K562 (cell line): ENCODE measurements around the gene FASN. TPM values are rescaled to one million over a fixed set of nuclear protein-coding genes. Genes with fewer than 3 reads are reported as not detected.
A peak's percentile ranks its signal among the peaks of the same experiment; 100 is the strongest.

Source experiments
- CAMTA2 ChIP-seq: fragments of 250-450 bp; sonication (Bioruptor Pico); conservative IDR thresholded peaks from 2 replicates; pipeline ENCODE4 v1.5.1; 2022
- CEBPB ChIP-seq: fragments of 450-650 bp; IDR thresholded peaks from 2 replicates; pipeline ENCODE4 v1.6.1; 2016; ENCODE audit warnings: missing genetic modification characterization, missing compliant biosample characterization
- GATA2 ChIP-seq: sonication (generic); formaldehyde crosslinking; IDR thresholded peaks from 2 replicates; pipeline ENCODE4 v1.4.0; 2020; ENCODE audit warnings: mild to moderate bottlenecking, missing genetic modification reagents
- GTF2A2 ChIP-seq: IDR thresholded peaks from 2 replicates; pipeline ENCODE4 v1.6.1; 2016; ENCODE audit warnings: mild to moderate bottlenecking, missing genetic modification characterization, missing compliant biosample characterization
- HDAC8 ChIP-seq: fragments of 450-650 bp; IDR thresholded peaks from 2 replicates; pipeline ENCODE4 v1.6.1; 2016; ENCODE audit warnings: mild to moderate bottlenecking, missing genetic modification characterization, moderate library complexity, missing compliant biosample characterization
- HLTF ChIP-seq: fragments of 450-650 bp; IDR thresholded peaks from 2 replicates; pipeline ENCODE4 v1.6.1; 2016
- HNRNPL ChIP-seq: fragments of 200-400 bp; formaldehyde crosslinking; IDR thresholded peaks from 2 replicates; pipeline ENCODE4 v1.6.1; 2017; ENCODE audit warnings: low read depth, mild to moderate bottlenecking, low read length
- KAT2B ChIP-seq: IDR thresholded peaks from one replicate; pipeline ENCODE4 v1.6.1; 2012; ENCODE audit warnings: low read depth, mild to moderate bottlenecking, control low read depth, inconsistent platforms, low read length, moderate library complexity
- KLF16 ChIP-seq: IDR thresholded peaks from 2 replicates; pipeline ENCODE4 v1.6.1; 2016; ENCODE audit warnings: antibody characterized with exemption
- LCOR ChIP-seq: sonication (generic); formaldehyde crosslinking; IDR thresholded peaks from 2 replicates; pipeline ENCODE4 v1.8.0; 2022; ENCODE audit warnings: mild to moderate bottlenecking, missing genetic modification reagents
- MAFF ChIP-seq: IDR thresholded peaks from 2 replicates; pipeline ENCODE4 v1.6.1; 2012; ENCODE audit warnings: low read length, improper control_type of control experiment
- MED1 ChIP-seq: sonication (generic); formaldehyde crosslinking; IDR thresholded peaks from 2 replicates; pipeline ENCODE4 v1.8.1; 2023; ENCODE audit warnings: missing genetic modification reagents, borderline replicate concordance
- MTA2 ChIP-seq: fragments of 450-650 bp; IDR thresholded peaks from 2 replicates; pipeline ENCODE4 v1.6.1; 2016; ENCODE audit warnings: low read depth
- NFYB ChIP-seq: IDR thresholded peaks from 2 replicates; pipeline ENCODE4 v1.6.1; 2011; ENCODE audit warnings: mild to moderate bottlenecking, moderate library complexity; ENCODE audit not compliant: insufficient read length; ENCODE audit errors: extremely low read depth
- PCBP2 ChIP-seq: fragments of 200-400 bp; formaldehyde crosslinking; IDR thresholded peaks from 2 replicates; pipeline ENCODE4 v1.6.1; 2018; ENCODE audit warnings: low read length, low read depth, mild to moderate bottlenecking, moderate library complexity; ENCODE audit not compliant: poor library complexity, severe bottlenecking
- POU5F1 ChIP-seq: fragments of 150-350 bp; IDR thresholded peaks from 2 replicates; pipeline ENCODE4 v1.6.1; 2014; ENCODE audit warnings: borderline replicate concordance, low read length, low read depth, mild to moderate bottlenecking; ENCODE audit not compliant: partially characterized antibody
- RBFOX2 ChIP-seq: fragments of 200-400 bp; formaldehyde crosslinking; IDR thresholded peaks from 2 replicates; pipeline ENCODE4 v1.6.1; 2017; ENCODE audit warnings: low read depth, mild to moderate bottlenecking, low read length, moderate library complexity
- RBM39 ChIP-seq: fragments of 200-400 bp; formaldehyde crosslinking; optimal IDR thresholded peaks from 2 replicates; pipeline ENCODE3; 2018; ENCODE audit warnings: low read depth, low read length
- RHOXF2B ChIP-seq: fragments of 250-450 bp; sonication (Bioruptor Pico); conservative IDR thresholded peaks from 2 replicates; pipeline ENCODE4 v1.5.1; 2021
- SAFB ChIP-seq: fragments of 200-400 bp; formaldehyde crosslinking; IDR thresholded peaks from 2 replicates; pipeline ENCODE4 v1.6.1; 2017; ENCODE audit warnings: low read depth, low read length, borderline replicate concordance
- SETDB1 ChIP-seq: IDR thresholded peaks from one replicate; pipeline ENCODE4 v1.6.1; 2012; ENCODE audit warnings: low read length, control low read depth, inconsistent platforms
- TEAD4 ChIP-seq, 2 experiments: sonication (generic) in 1 of 2; formaldehyde crosslinking in 1 of 2; IDR thresholded peaks; 2 replicates each; pipeline versions ENCODE4 v1.6.1 to v1.8.0; 2012 to 2022; ENCODE audit warnings: borderline replicate concordance in 1 of 2, inconsistent platforms in 1 of 2, low read length in 1 of 2, mild to moderate bottlenecking in 1 of 2, missing genetic modification reagents in 1 of 2
- YY1 ChIP-seq, 3 experiments: IDR thresholded peaks; 2 replicates each; pipeline ENCODE4 v1.6.1; 2011; ENCODE audit warnings: low read length in 2 of 3, mild to moderate bottlenecking in 2 of 3, moderate library complexity in 2 of 3, borderline replicate concordance in 1 of 3, control low read depth in 1 of 3, low read depth in 1 of 3; ENCODE audit not compliant: insufficient read depth in 3 of 3, insufficient replicate concordance in 2 of 3, control insufficient read depth in 1 of 3, insufficient read length in 1 of 3; ENCODE audit errors: extremely low read depth in 1 of 3
- ZFPM2 ChIP-seq: fragments of 250-450 bp; sonication (Bioruptor Pico); IDR thresholded peaks from 2 replicates; pipeline ENCODE4 v1.5.1; 2022; ENCODE audit warnings: mild to moderate bottlenecking
- ZNF124 ChIP-seq: sonication (generic); formaldehyde crosslinking; IDR thresholded peaks from 2 replicates; pipeline ENCODE4 v1.8.1; 2022; ENCODE audit warnings: missing genetic modification reagents
- ZNF224 ChIP-seq: sonication (generic); formaldehyde crosslinking; IDR thresholded peaks from 2 replicates; pipeline ENCODE4 v1.8.0; 2022; ENCODE audit warnings: mild to moderate bottlenecking, missing genetic modification reagents
- ZNF444 ChIP-seq: fragments of 250-450 bp; sonication (Bioruptor Pico); IDR thresholded peaks from 2 replicates; pipeline ENCODE4 v1.4.0; 2020; ENCODE audit warnings: mild to moderate bottlenecking, moderate library complexity
- ZNF445 ChIP-seq: fragments of 250-450 bp; sonication (Bioruptor Pico); IDR thresholded peaks from 2 replicates; pipeline ENCODE4 v1.4.0; 2020; ENCODE audit warnings: low read depth, mild to moderate bottlenecking, moderate library complexity
- ZNF507 ChIP-seq: conservative IDR thresholded peaks from 2 replicates; pipeline ENCODE4 v1.6.1; 2017; ENCODE audit warnings: missing genetic modification characterization, missing compliant biosample characterization
- ZNF766 ChIP-seq: fragments of 200-800 bp; sonication (Bioruptor generic); conservative IDR thresholded peaks from 2 replicates; pipeline ENCODE4 v1.6.1; 2016; ENCODE audit warnings: missing genetic modification characterization, missing compliant biosample characterization
- polyA plus RNA-seq, 8 experiments: library from polyadenylated mRNA; depleted of rRNA in 4 of 8; stranded (reverse) in 5 of 8; unstranded in 3 of 8; fragments of >200 nt; fragmentation: Nextera tagmentation in 2 of 8; fragmentation: Illumina TruSeq in 1 of 8; extraction: Ambion mirVana in 2 of 8; extraction: Trizol in 1 of 8; gene quantifications; 2 replicates each; pipeline versions ENCODE4 v1.2.1 to v1.2.3, GENCODE V29; 2011 to 2014; ENCODE audit warnings: inconsistent platforms in 1 of 8, missing spikeins in 1 of 8
- total RNA-seq, 7 experiments: library from RNA; depleted of rRNA in 6 of 7; stranded (reverse); fragments of >200 nt in 6 of 7; fragmentation: Illumina TruSeq in 2 of 7; extraction: Trizol in 2 of 7; gene quantifications; 2 replicates each; pipeline versions ENCODE4 v1.2.1 to v1.2.3, GENCODE V29; 2011 to 2021; ENCODE audit warnings: low replicate concordance in 1 of 7
- TF ChIP-seq, protein P1 (sequence below): fragments of 250-450 bp; sonication (Bioruptor Pico); IDR thresholded peaks from 2 replicates; pipeline ENCODE4 v1.8.0; 2022; ENCODE audit warnings: moderate library complexity, mild to moderate bottlenecking, inconsistent platforms

The FASN gene
- total and polyA plus RNA-seq, 9 of the 15 experiments (the other 6 are each of a cell fraction or from before 2014, with no cell fraction given): 0.15 to 663 (median 49.9) TPM

- peak; percentile 90 for TF ChIP-seq NFYB
- TF ChIP-seq KAT2B: no peak
- TF ChIP-seq RBM39: no peak
- no peak for TF ChIP-seq POU5F1
- TF ChIP-seq, protein P1, sequence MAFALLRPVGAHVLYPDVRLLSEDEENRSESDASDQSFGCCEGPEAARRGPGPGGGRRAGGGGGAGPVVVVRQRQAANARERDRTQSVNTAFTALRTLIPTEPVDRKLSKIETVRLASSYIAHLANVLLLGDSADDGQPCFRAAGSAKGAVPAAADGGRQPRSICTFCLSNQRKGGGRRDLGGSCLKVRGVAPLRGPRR: no peak
- no peak for TF ChIP-seq ZFPM2
- no peak for TF ChIP-seq GATA2 (CRISPR knock-in tag)
- TF ChIP-seq MTA2: no peak
- no peak; the same call in 1 of the 2 replicates for TF ChIP-seq ZNF766
- TF ChIP-seq ZNF445 (CRISPR knock-in tag): no peak
- TF ChIP-seq TEAD4 (IDR thresholded peaks at IDR 0.05; ENCODE audit: low read length): 0 out of 2 replicates have a peak, but pooled peaks have one; percentile 6
- no peak; the same call in 1 of the 2 replicates for TF ChIP-seq TEAD4 (CRISPR knock-in tag; IDR thresholded peaks at IDR 0.05; ENCODE audit: borderline replicate concordance)
- no peak for TF ChIP-seq ZNF507 (tag)
- TF ChIP-seq ZNF124: 0 out of 2 replicates have a peak, but pooled peaks have one; percentile 66
- no peak for TF ChIP-seq CAMTA2 (CRISPR knock-in tag)
- TF ChIP-seq KLF16: peak; percentile 48; the same call in 1 of the 2 replicates
- TF ChIP-seq ZNF224: no peak
- 0 out of 2 replicates have a peak, but pooled peaks have one; percentile 18 for TF ChIP-seq HDAC8 (tag)
- TF ChIP-seq SAFB: peak; percentile 26
- TF ChIP-seq MED1 (CRISPR knock-in tag): no peak
- no peak for TF ChIP-seq RHOXF2B (CRISPR knock-in tag)
- peak; percentile 99 for TF ChIP-seq RBFOX2
- TF ChIP-seq HLTF: peak; percentile 86; the same call in 1 of the 2 replicates
- no peak for TF ChIP-seq PCBP2
- TF ChIP-seq MAFF: no peak
- TF ChIP-seq YY1 (IDR thresholded peaks at IDR 0.05; ENCODE audit: borderline replicate concordance in 1 of 3, control insufficient read depth in 1 of 3, extremely low read depth in 1 of 3, insufficient read depth in 3 of 3, insufficient read length in 1 of 3, insufficient replicate concordance in 2 of 3, low read depth in 1 of 3, low read length in 2 of 3): peak in 1 of 3 experiments; percentile 80
- TF ChIP-seq GTF2A2 (tag): no peak
- peak; percentile 81; the same call in 1 of the 2 replicates for TF ChIP-seq LCOR (CRISPR knock-in tag)
- TF ChIP-seq SETDB1: no peak
- TF ChIP-seq ZNF444 (CRISPR knock-in tag): no peak
- no peak for TF ChIP-seq CEBPB
- TF ChIP-seq HNRNPL: peak; percentile 87
Observed at GRCh38 chr17:82037092-82037888, 60.7 kb downstream of the FASN start, which contains the start of gene DCXR (continued).
